NCI-H1436 treated with DMSO at 0.1 percent for 48 hours (cell line): ENCODE results near the gene HIVEP1.

Experiments used
- DNase-seq: peaks from one replicate; lab custom pipeline; 2025; lab: John Stamatoyannopoulos, UW

The HIVEP1 gene

GRCh38 chr6:12020187-12020791 lies 8.2 kb downstream of the HIVEP1 start:
- no peak for DNase-seq

- DNase-seq: no peak
These were observed 10.4 kb downstream of the HIVEP1 start for GRCh38 chr6:12022481-12022880.

GRCh38 chr6:12022953-12023388 lies 10.9 kb downstream of the HIVEP1 start:
- no peak for DNase-seq

- no peak for DNase-seq
These were observed 12.1 kb downstream of the HIVEP1 start for GRCh38 chr6:12024216-12024615.

- no peak for DNase-seq
These were observed 12.8 kb downstream of the HIVEP1 start for GRCh38 chr6:12024699-12025434.

GRCh38 chr6:12026120-12026519 lies 14.0 kb downstream of the HIVEP1 start:
- no peak for DNase-seq

- DNase-seq: no peak
These were observed 14.7 kb downstream of the HIVEP1 start for GRCh38 chr6:12026833-12027232.

- no peak for DNase-seq
These were observed 16.1 kb downstream of the HIVEP1 start for GRCh38 chr6:12028213-12028612.

GRCh38 chr6:12029979-12030737 lies 18.0 kb downstream of the HIVEP1 start:
- no peak for DNase-seq

- DNase-seq: no peak
These were observed 19.0 kb downstream of the HIVEP1 start for GRCh38 chr6:12030993-12031550.

- DNase-seq: no peak
These were observed 20.9 kb downstream of the HIVEP1 start for GRCh38 chr6:12032783-12033573.

- DNase-seq: no peak
These were observed 21.7 kb downstream of the HIVEP1 start for GRCh38 chr6:12033770-12034169.

- DNase-seq: no peak
These were observed 22.2 kb downstream of the HIVEP1 start for GRCh38 chr6:12034349-12034748.

GRCh38 chr6:12034837-12035236 lies 22.7 kb downstream of the HIVEP1 start:
- DNase-seq: no peak

- DNase-seq: no peak
These were observed 24.7 kb downstream of the HIVEP1 start for GRCh38 chr6:12036766-12037165.

GRCh38 chr6:12037798-12038197 lies 25.7 kb downstream of the HIVEP1 start:
- no peak for DNase-seq

GRCh38 chr6:12039540-12040459 lies 27.7 kb downstream of the HIVEP1 start:
- no peak for DNase-seq

- no peak for DNase-seq
These were observed 35.2 kb downstream of the HIVEP1 start for GRCh38 chr6:12047304-12047703.

- DNase-seq: no peak
These were observed 35.8 kb downstream of the HIVEP1 start for GRCh38 chr6:12047792-12048432.

GRCh38 chr6:12048609-12049008 lies 36.5 kb downstream of the HIVEP1 start:
- no peak for DNase-seq
